GM23338 (cell line): ENCODE data around the gene VAV3. TPM values are rescaled to one million over a fixed set of nuclear protein-coding genes. Genes with fewer than 3 reads are reported as not detected.

Source experiments
- ATAC-seq: fragments of 200-7000 bp; cut with Tn5 transposase; 3 replicates; pipeline ENCODE4 v1.9.1; 2020
- DNase-seq: peaks from one replicate; pipeline ENCODE4 v3.0.0-alpha.2; 2015; ENCODE audit warnings: low spot score
- H2AFZ ChIP-seq: fragments of 200-600 bp; sonication (generic); 2 replicates; pipeline ENCODE4 v1.8.0; 2016; ENCODE audit warnings: antibody characterized with exemption, mild to moderate bottlenecking, moderate library complexity
- H3F3A ChIP-seq: fragments of 200-600 bp; sonication (generic); replicated peaks from 2 replicates; pipeline ENCODE4 v1.8.0; 2017; ENCODE audit warnings: antibody characterized with exemption, mixed run types, low read depth
- H3K27ac ChIP-seq: fragments of 200-600 bp; sonication (generic); 2 replicates; pipeline ENCODE4 v1.6.1; 2016; ENCODE audit warnings: low read depth
- H3K27me3 ChIP-seq: fragments of 200-600 bp; sonication (generic); 2 replicates; pipeline ENCODE4 v1.8.0; 2016; ENCODE audit warnings: mild to moderate bottlenecking, mixed run types, moderate library complexity; ENCODE audit not compliant: insufficient read depth
- H3K36me3 ChIP-seq: fragments of 200-600 bp; sonication (generic); 2 replicates; pipeline ENCODE4 v1.8.0; 2016; ENCODE audit warnings: mild to moderate bottlenecking; ENCODE audit not compliant: insufficient read depth
- H3K4me1 ChIP-seq: fragments of 200-600 bp; sonication (generic); 2 replicates; pipeline ENCODE4 v1.8.0; 2016; ENCODE audit warnings: mild to moderate bottlenecking, moderate library complexity; ENCODE audit not compliant: insufficient read depth
- H3K4me2 ChIP-seq: fragments of 200-600 bp; sonication (generic); 2 replicates; pipeline ENCODE4 v1.7.1; 2017; ENCODE audit warnings: mixed run types
- H3K4me3 ChIP-seq: fragments of 200-600 bp; sonication (generic); 2 replicates; pipeline ENCODE4 v1.6.1; 2016; ENCODE audit warnings: mixed run types
- H3K79me2 ChIP-seq: fragments of 200-600 bp; sonication (generic); replicated peaks from 2 replicates; pipeline ENCODE4 v1.8.0; 2017; ENCODE audit warnings: mild to moderate bottlenecking; ENCODE audit not compliant: insufficient read depth
- H3K9me2 ChIP-seq: fragments of 200-600 bp; sonication (generic); 2 replicates; pipeline ENCODE4 v1.8.0; 2017; ENCODE audit not compliant: insufficient read depth
- H4K20me1 ChIP-seq: fragments of 200-600 bp; sonication (generic); replicated peaks from 2 replicates; pipeline ENCODE4 v1.8.0; 2017; ENCODE audit warnings: mild to moderate bottlenecking; ENCODE audit not compliant: insufficient read depth
- H3K27ac Mint-ChIP-seq: 2 replicates; pipeline ENCODE4 v1.8.0; 2020; ENCODE audit warnings: inconsistent platforms, mild to moderate bottlenecking, moderate library complexity, mixed read lengths
- H3K27me3 Mint-ChIP-seq: 3 replicates; pipeline ENCODE4 v1.8.0; 2022; ENCODE audit warnings: low read depth, mild to moderate bottlenecking, moderate library complexity, mixed read lengths, inconsistent platforms; ENCODE audit not compliant: insufficient read depth, poor library complexity
- H3K36me3 Mint-ChIP-seq: 3 replicates; pipeline ENCODE4 v1.8.0; 2021; ENCODE audit warnings: low read depth, mild to moderate bottlenecking, inconsistent platforms, moderate library complexity, mixed read lengths
- H3K4me1 Mint-ChIP-seq: 3 replicates; pipeline ENCODE4 v1.8.0; 2020; ENCODE audit warnings: mild to moderate bottlenecking, inconsistent platforms, mixed read lengths
- H3K4me3 Mint-ChIP-seq: 3 replicates; pipeline ENCODE4 v1.8.0; 2021; ENCODE audit warnings: moderate library complexity, mild to moderate bottlenecking, inconsistent platforms, mixed read lengths
- H3K9me3 Mint-ChIP-seq: 3 replicates; pipeline ENCODE4 v1.8.0; 2020; ENCODE audit warnings: moderate library complexity, mild to moderate bottlenecking, inconsistent platforms, mixed read lengths
- CREB1 ChIP-seq: fragments of 250-450 bp; sonication (Bioruptor Pico); IDR thresholded peaks from 2 replicates; pipeline ENCODE4 v1.5.0; 2020; ENCODE audit warnings: low read depth, mild to moderate bottlenecking, moderate library complexity
- CTCF ChIP-seq, 2 experiments: fragments of 200-600 bp in 1 of 2; sonication (generic) in 1 of 2; conservative IDR thresholded peaks; 2 replicates each; pipeline versions ENCODE4 v1.5.1 to v1.6.1; 2016 to 2017; ENCODE audit warnings: antibody characterized with exemption in 2 of 2, low read depth in 2 of 2, mild to moderate bottlenecking in 2 of 2, moderate library complexity in 1 of 2
- EZH2 ChIP-seq: fragments of 200-600 bp; sonication (generic); IDR thresholded peaks from one replicate; pipeline ENCODE4 v1.8.0; 2017; ENCODE audit warnings: antibody characterized with exemption, mild to moderate bottlenecking, low read depth; ENCODE audit not compliant: unreplicated experiment
- EZH2phosphoT487 ChIP-seq: fragments of 200-600 bp; sonication (generic); IDR thresholded peaks from one replicate; pipeline ENCODE4 v1.8.1; 2018; ENCODE audit warnings: antibody characterized with exemption; ENCODE audit not compliant: unreplicated experiment
- NANOG ChIP-seq: IDR thresholded peaks from 2 replicates; pipeline ENCODE4 v1.6.1; 2016; ENCODE audit warnings: antibody characterized with exemption, borderline replicate concordance
- POLR2AphosphoS5 ChIP-seq: IDR thresholded peaks from 2 replicates; pipeline ENCODE4 v1.6.1; 2016; ENCODE audit warnings: antibody characterized with exemption, low read depth
- ZNF331 ChIP-seq: fragments of 250-450 bp; sonication (Bioruptor Pico); IDR thresholded peaks from 2 replicates; pipeline ENCODE4 v1.5.0; 2020; ENCODE audit warnings: low read depth, mild to moderate bottlenecking, moderate library complexity
- ZNF462 ChIP-seq: fragments of 250-450 bp; sonication (Bioruptor Pico); IDR thresholded peaks from 2 replicates; pipeline ENCODE4 v1.5.0; 2020; ENCODE audit warnings: mild to moderate bottlenecking, moderate library complexity
- polyA plus RNA-seq: library from polyadenylated mRNA; unstranded; fragments of >200 nt; fragmentation: Nextera tagmentation; extraction: Ambion mirVana; gene quantifications from 2 replicates; pipeline ENCODE4 v1.2.1, GENCODE V29; 2016
- total RNA-seq: library from RNA; depleted of rRNA; stranded (reverse); fragments of >200 nt; shearing (Covaris generic); gene quantifications from 2 replicates; pipeline ENCODE4 v1.2.3, GENCODE V29; 2014
- TF ChIP-seq, protein P1 (sequence below): IDR thresholded peaks from one replicate; pipeline ENCODE4 v1.6.1; 2018; ENCODE audit warnings: antibody characterized with exemption; ENCODE audit not compliant: unreplicated experiment

The VAV3 gene
- total and polyA plus RNA-seq, 2 experiments from 2014 or later, result 3.0 to 11.3 TPM

- TF ChIP-seq ZNF462 (no peak), CREB1 (CRISPR knock-in tag) (no peak), POLR2AphosphoS5 (no peak), EZH2phosphoT487 (no peak)
- TF ChIP-seq, protein P1, sequence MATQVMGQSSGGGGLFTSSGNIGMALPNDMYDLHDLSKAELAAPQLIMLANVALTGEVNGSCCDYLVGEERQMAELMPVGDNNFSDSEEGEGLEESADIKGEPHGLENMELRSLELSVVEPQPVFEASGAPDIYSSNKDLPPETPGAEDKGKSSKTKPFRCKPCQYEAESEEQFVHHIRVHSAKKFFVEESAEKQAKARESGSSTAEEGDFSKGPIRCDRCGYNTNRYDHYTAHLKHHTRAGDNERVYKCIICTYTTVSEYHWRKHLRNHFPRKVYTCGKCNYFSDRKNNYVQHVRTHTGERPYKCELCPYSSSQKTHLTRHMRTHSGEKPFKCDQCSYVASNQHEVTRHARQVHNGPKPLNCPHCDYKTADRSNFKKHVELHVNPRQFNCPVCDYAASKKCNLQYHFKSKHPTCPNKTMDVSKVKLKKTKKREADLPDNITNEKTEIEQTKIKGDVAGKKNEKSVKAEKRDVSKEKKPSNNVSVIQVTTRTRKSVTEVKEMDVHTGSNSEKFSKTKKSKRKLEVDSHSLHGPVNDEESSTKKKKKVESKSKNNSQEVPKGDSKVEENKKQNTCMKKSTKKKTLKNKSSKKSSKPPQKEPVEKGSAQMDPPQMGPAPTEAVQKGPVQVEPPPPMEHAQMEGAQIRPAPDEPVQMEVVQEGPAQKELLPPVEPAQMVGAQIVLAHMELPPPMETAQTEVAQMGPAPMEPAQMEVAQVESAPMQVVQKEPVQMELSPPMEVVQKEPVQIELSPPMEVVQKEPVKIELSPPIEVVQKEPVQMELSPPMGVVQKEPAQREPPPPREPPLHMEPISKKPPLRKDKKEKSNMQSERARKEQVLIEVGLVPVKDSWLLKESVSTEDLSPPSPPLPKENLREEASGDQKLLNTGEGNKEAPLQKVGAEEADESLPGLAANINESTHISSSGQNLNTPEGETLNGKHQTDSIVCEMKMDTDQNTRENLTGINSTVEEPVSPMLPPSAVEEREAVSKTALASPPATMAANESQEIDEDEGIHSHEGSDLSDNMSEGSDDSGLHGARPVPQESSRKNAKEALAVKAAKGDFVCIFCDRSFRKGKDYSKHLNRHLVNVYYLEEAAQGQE, result no peak
Measured at GRCh38 chr1:108010581-108010980, 45.6 kb upstream of the VAV3 start (continued).

DNA sequence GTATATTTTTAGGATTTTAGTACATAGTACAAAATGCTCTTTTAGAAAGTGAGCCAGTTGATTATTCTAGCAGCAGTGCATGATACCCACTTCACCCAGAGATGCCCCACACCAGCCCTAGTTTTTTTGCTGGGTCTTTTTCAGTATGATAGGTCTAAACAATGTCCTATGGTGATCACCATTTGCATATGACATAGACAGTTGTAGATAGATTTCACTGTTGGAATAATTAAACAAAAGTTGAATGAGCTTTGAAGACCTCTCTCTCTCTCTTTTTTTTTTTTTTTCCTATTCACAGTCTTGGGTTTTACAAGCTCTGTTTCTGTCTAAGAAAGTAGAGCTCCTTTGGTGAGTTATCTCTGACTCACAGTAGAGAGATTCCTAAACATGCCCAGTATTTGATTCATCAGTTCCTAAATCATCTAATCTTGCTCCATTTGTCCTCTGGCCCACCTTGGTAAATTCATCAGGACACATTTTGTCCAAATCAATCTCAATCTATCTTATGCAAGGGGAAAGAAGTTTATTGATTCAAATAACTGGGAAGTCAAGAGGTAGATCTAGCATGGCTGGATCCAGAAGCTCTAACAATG is 44.7 kb upstream of the VAV3 start:
- DNase-seq (no peak), ATAC-seq (no peak)
- Histone ChIP-seq H3K79me2 (no peaks in the 10 kb centered on the region), H3K4me3 (no peak overlapping the region), H2AFZ (0 out of 2 replicates have a peak overlapping the region, but pooled peaks have one; percentile 28), H3F3A (no peaks in the 10 kb centered on the region), H3K4me1 (peaks cover 7% of the 10 kb centered on the region), H3K4me2 (no peak overlapping the region), H3K27ac (no peak overlapping the region), H3K27me3 (no peaks in the 10 kb centered on the region), H4K20me1 (no peaks in the 10 kb centered on the region), H3K36me3 (no peaks in the 10 kb centered on the region), H3K9me2 (peaks cover 7% of the 10 kb centered on the region; the same call in 1 of the 2 replicates)
- no peaks in the 10 kb centered on the region; the same call in 2 of the 3 replicates for H3K9me3 Mint-ChIP-seq
- no peaks in the 10 kb centered on the region for H3K27me3 Mint-ChIP-seq
- H3K4me3 Mint-ChIP-seq, result no peak overlapping the region
- no peak overlapping the region for H3K27ac Mint-ChIP-seq
- H3K36me3 Mint-ChIP-seq, result no peaks in the 10 kb centered on the region
- peaks cover 5% of the 10 kb centered on the region for H3K4me1 Mint-ChIP-seq
- TF ChIP-seq NANOG (no peak), EZH2 (no peak), ZNF331 (CRISPR knock-in tag) (no peak), CTCF (conservative IDR thresholded peaks at IDR 0.05; ENCODE audit: low read depth in 2 of 2) (no peak)
- TF ChIP-seq, protein P1, result no peak
